A549 (cell line): ENCODE measurements around the gene CCR3. TPM values are rescaled to one million over a fixed set of nuclear protein-coding genes. Genes with fewer than 3 reads are reported as not detected.

Experiments
- ATAC-seq, 2 experiments: fragments of 200-7000 bp in 1 of 2; fragments of >200 bp in 1 of 2; cut with Nextera tagmentation in 1 of 2; cut with Tn5 transposase in 1 of 2; 3 replicates each; pipeline versions ENCODE4 v1.8.0 to v1.9.1; 2018 to 2020; ENCODE audit warnings: mild to moderate bottlenecking in 1 of 2, moderate library complexity in 1 of 2
- CTCF ChIA-PET: fragments of 300-600 bp; sonication (Branson Sonifier 250); formaldehyde crosslinking; extraction: SDS; loops from one replicate; lab custom pipeline; 2021; ENCODE audit warnings: antibody characterized with exemption, inconsistent platforms; lab: Yijun Ruan, JAX
- POLR2A ChIA-PET: fragments of 350-600 bp; formaldehyde crosslinking; extraction: SDS; loops from one replicate; lab custom pipeline; 2021; ENCODE audit warnings: antibody characterized with exemption, inconsistent platforms; lab: Yijun Ruan, JAX
- DNase-seq, 2 experiments: peaks; one replicate each; pipeline versions ENCODE4 v3.0.0 to v3.0.0-alpha.2; 2011 to 2016; ENCODE audit warnings: low read depth in 1 of 2, low spot score in 1 of 2
- FAIRE-seq: peaks from 2 replicates; lab custom pipeline; 2011; peaks lifted over from hg19 to GRCh38; lab: Jason Lieb, UNC
- H3K27ac ChIP-seq, 2 experiments: fragments of >200 bp; sonication (Bioruptor Twin); formaldehyde crosslinking; 3 replicates each; pipeline ENCODE4 v1.5.1; 2016 to 2017
- H3K4me1 ChIP-seq: fragments of >200 bp; sonication (Bioruptor Twin); formaldehyde crosslinking; 3 replicates; pipeline ENCODE4 v1.6.1; 2016
- H3K4me2 ChIP-seq: fragments of >200 bp; sonication (Bioruptor Twin); formaldehyde crosslinking; 3 replicates; pipeline ENCODE4 v1.6.1; 2016
- H3K4me3 ChIP-seq: fragments of >200 bp; sonication (Bioruptor Twin); formaldehyde crosslinking; 3 replicates; pipeline ENCODE4 v1.5.1; 2016
- H3K9me3 ChIP-seq: fragments of >200 bp; sonication (Bioruptor Twin); formaldehyde crosslinking; 3 replicates; pipeline ENCODE4 v1.6.1; 2016
- BHLHE40 ChIP-seq: IDR thresholded peaks from 2 replicates; pipeline ENCODE4 v1.6.1; 2012; ENCODE audit warnings: low read depth, low read length, inconsistent platforms
- CEBPB ChIP-seq, 2 experiments: fragments of >200 bp in 1 of 2; sonication (Bioruptor Twin) in 1 of 2; formaldehyde crosslinking in 1 of 2; IDR thresholded peaks; 2 replicates each; pipeline ENCODE4 v1.6.1; 2012 to 2016
- CHD2 ChIP-seq: fragments of 150-350 bp; IDR thresholded peaks from 2 replicates; pipeline ENCODE4 v1.6.1; 2014; ENCODE audit warnings: low read length; ENCODE audit not compliant: partially characterized antibody
- E2F6 ChIP-seq: IDR thresholded peaks from 2 replicates; pipeline ENCODE4 v1.6.1; 2012; ENCODE audit warnings: low read depth, borderline replicate concordance
- EP300 ChIP-seq, 2 experiments: fragments of >200 bp; sonication (Bioruptor Twin); formaldehyde crosslinking; IDR thresholded peaks; 2 replicates in 1 of 2; 3 replicates in 1 of 2; pipeline ENCODE4 v1.6.1; 2016 to 2017
- ESRRA ChIP-seq: fragments of 150-350 bp; IDR thresholded peaks from 2 replicates; pipeline ENCODE4 v1.6.1; 2014; ENCODE audit warnings: mild to moderate bottlenecking, low read length, borderline replicate concordance
- FOSL2 ChIP-seq, 2 experiments: fragments of 450-650 bp in 1 of 2; fragments of >200 bp in 1 of 2; sonication (Bioruptor Twin) in 1 of 2; formaldehyde crosslinking; IDR thresholded peaks; 2 replicates each; pipeline versions ENCODE4 v1.5.0 to v1.6.1; 2016 to 2020; ENCODE audit warnings: mild to moderate bottlenecking in 1 of 2, moderate library complexity in 1 of 2
- HEYL ChIP-seq: fragments of 250-450 bp; sonication (Bioruptor Pico); IDR thresholded peaks from 2 replicates; pipeline ENCODE4 v1.8.0; 2021; ENCODE audit warnings: mild to moderate bottlenecking, moderate library complexity
- HOXA7 ChIP-seq: fragments of 250-450 bp; sonication (Bioruptor Pico); IDR thresholded peaks from 2 replicates; pipeline ENCODE4 v1.5.0; 2020; ENCODE audit warnings: mild to moderate bottlenecking, moderate library complexity
- HOXB13 ChIP-seq: fragments of 250-450 bp; sonication (Bioruptor Pico); IDR thresholded peaks from 2 replicates; pipeline ENCODE4 v1.5.0; 2020; ENCODE audit warnings: low read depth, mild to moderate bottlenecking, moderate library complexity
- HOXB5 ChIP-seq: fragments of 250-450 bp; sonication (Bioruptor Pico); IDR thresholded peaks from 2 replicates; pipeline ENCODE4 v1.5.0; 2020; ENCODE audit warnings: mild to moderate bottlenecking, moderate library complexity
- JUNB ChIP-seq: fragments of >200 bp; sonication (Bioruptor Twin); formaldehyde crosslinking; IDR thresholded peaks from 2 replicates; pipeline ENCODE4 v1.6.1; 2016
- MAZ ChIP-seq: fragments of 150-350 bp; IDR thresholded peaks from 2 replicates; pipeline ENCODE4 v1.6.1; 2014; ENCODE audit warnings: antibody characterized with exemption, low read depth, low read length, borderline replicate concordance
- MYC ChIP-seq: IDR thresholded peaks from 2 replicates; pipeline ENCODE4 v1.6.1; 2012; ENCODE audit warnings: mild to moderate bottlenecking, inconsistent platforms, low read length, improper control_type of control experiment, borderline replicate concordance
- NFE2L2 ChIP-seq: fragments of 150-350 bp; conservative IDR thresholded peaks from 2 replicates; pipeline ENCODE4 v1.6.1; 2014; ENCODE audit warnings: low read length
- NPAS2 ChIP-seq: fragments of 250-450 bp; sonication (Bioruptor Pico); IDR thresholded peaks from 2 replicates; pipeline ENCODE4 v1.8.0; 2022; ENCODE audit warnings: mild to moderate bottlenecking, moderate library complexity, borderline replicate concordance
- NR3C1 ChIP-seq: fragments of >200 bp; sonication (Bioruptor Twin); formaldehyde crosslinking; IDR thresholded peaks from 3 replicates; pipeline ENCODE4 v1.6.1; 2017
- PBX3 ChIP-seq: IDR thresholded peaks from 2 replicates; pipeline ENCODE4 v1.6.1; 2012
- POLR2A ChIP-seq: IDR thresholded peaks from 2 replicates; pipeline ENCODE4 v1.6.1; 2012; ENCODE audit warnings: mild to moderate bottlenecking, low read length
- POLR2AphosphoS2 ChIP-seq: conservative IDR thresholded peaks from 2 replicates; pipeline ENCODE4 v1.6.1; 2012; ENCODE audit warnings: low read length, improper control_type of control experiment, inconsistent platforms
- RARB ChIP-seq: fragments of 250-450 bp; sonication (Bioruptor Pico); IDR thresholded peaks from 2 replicates; pipeline ENCODE4 v1.8.0; 2021; ENCODE audit warnings: mild to moderate bottlenecking, moderate library complexity
- RFX5 ChIP-seq: fragments of 450-650 bp; IDR thresholded peaks from 2 replicates; pipeline ENCODE4 v1.7.1; 2014; ENCODE audit warnings: antibody characterized with exemption, mild to moderate bottlenecking, moderate library complexity
- SMC3 ChIP-seq: fragments of >200 bp; sonication (Bioruptor Twin); formaldehyde crosslinking; IDR thresholded peaks from 3 replicates; pipeline ENCODE4 v1.6.1; 2018; ENCODE audit warnings: inconsistent platforms
- SREBF2 ChIP-seq: fragments of 450-650 bp; IDR thresholded peaks from 2 replicates; pipeline ENCODE4 v1.6.1; 2014; ENCODE audit warnings: mild to moderate bottlenecking, moderate library complexity
- TFCP2L1 ChIP-seq: fragments of 250-450 bp; sonication (Bioruptor Pico); IDR thresholded peaks from 2 replicates; pipeline ENCODE4 v1.5.0; 2021; ENCODE audit warnings: mild to moderate bottlenecking
- TP53 ChIP-seq: fragments of 250-450 bp; sonication (Bioruptor Pico); IDR thresholded peaks from 2 replicates; pipeline ENCODE4 v1.5.0; 2021; ENCODE audit warnings: mild to moderate bottlenecking, moderate library complexity
- WGBS: methylation state at CpG from one replicate; pipeline ENCODE4 v1.1.6; 2017; ENCODE audit errors: missing lambda C conversion rate; 5-methylcytosine and 5-hydroxymethylcytosine counted together
- polyA plus RNA-seq, 4 experiments: library from polyadenylated mRNA; depleted of rRNA in 3 of 4; stranded (reverse); fragments of >200 nt; fragmentation: RNase III in 1 of 4; extraction: RNeasy Plus Mini Kit Qiagen cat#74134 plus additional on column Dnase treatment in 1 of 4; gene quantifications; 2 replicates in 3 of 4; 3 replicates in 1 of 4; pipeline ENCODE4 v1.2.3, GENCODE V29; 2011 to 2017
- TF ChIP-seq, protein P1 (sequence below): IDR thresholded peaks from 2 replicates; pipeline ENCODE4 v1.6.1; 2012

CCR3 gene
- polyA plus RNA-seq, 2 of the 4 experiments (the other 2 are of a cell fraction), result not detected

DNA sequence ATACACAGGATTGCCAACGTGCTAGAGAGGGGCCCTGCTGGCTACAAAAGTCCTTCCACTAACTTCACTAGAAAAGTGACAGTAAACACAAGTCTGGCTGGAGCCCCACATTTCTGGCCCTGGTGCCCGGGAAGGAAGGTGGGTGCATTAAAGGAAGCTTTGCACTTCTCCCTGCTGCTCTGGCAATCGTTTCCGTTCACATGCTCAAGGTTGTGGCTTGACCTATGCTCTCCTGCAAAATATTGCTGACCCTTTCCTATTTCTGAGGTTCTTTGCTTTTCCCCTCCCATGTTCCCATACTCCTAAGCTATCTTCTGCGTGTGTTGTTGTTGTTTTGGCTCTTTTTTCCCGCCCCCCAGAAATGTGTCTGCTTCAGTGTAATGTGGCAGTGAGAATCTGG is 9.1 kb upstream of the CCR3 start:
- TF ChIP-seq HOXB5 (no peak), HOXB13 (CRISPR knock-in tag) (no peak), NR3C1 (no peak), TFCP2L1 (CRISPR knock-in tag) (no peak), MYC (no peak), RFX5 (no peak), NFE2L2 (no peak), SREBF2 (no peak), NPAS2 (no peak), POLR2A (no peak)
- TF ChIP-seq, protein P1, sequence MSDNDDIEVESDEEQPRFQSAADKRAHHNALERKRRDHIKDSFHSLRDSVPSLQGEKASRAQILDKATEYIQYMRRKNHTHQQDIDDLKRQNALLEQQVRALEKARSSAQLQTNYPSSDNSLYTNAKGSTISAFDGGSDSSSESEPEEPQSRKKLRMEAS, result no peak
- ChIA-PET POLR2A (no interaction called here), CTCF (interaction anchor here (1.6 kb wide), 1 partner anchor 18 kb away, joined by 3 read pairs; no protein-coding TSS in a partner anchor)
- Histone ChIP-seq H3K4me2 (no peak overlapping the region), H3K27ac (no peak overlapping the region), H3K4me3 (no peak overlapping the region), H3K4me1 (no peaks in the 10 kb centered on the region), H3K9me3 (no peaks in the 10 kb centered on the region)
- WGBS, result 28% methylated on average over 5 of the region's 6 CpGs
- DNase-seq (no peak), FAIRE-seq (no peak), ATAC-seq (no peak)

DNA sequence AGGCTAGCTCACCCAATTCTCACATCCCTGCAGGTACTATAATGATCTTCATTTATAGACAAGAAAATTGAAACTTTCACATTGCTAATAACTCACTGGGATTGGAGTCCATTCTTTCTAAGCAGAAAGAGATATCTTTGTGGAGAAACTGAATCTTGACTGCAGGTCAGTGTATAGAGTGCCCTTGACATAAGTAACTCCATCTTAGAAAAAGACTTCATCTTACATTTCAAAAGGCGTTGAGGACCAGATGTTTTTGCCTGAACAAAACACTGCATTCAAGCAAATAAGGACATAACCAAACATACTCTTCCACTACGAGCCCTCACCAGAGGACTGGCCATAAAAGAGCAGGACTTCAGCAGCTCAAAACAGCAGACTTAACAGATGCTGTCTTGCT is 6.8 kb upstream of the CCR3 start:
- H3K9me3 ChIP-seq, result no peaks in the 10 kb centered on the region

DNA sequence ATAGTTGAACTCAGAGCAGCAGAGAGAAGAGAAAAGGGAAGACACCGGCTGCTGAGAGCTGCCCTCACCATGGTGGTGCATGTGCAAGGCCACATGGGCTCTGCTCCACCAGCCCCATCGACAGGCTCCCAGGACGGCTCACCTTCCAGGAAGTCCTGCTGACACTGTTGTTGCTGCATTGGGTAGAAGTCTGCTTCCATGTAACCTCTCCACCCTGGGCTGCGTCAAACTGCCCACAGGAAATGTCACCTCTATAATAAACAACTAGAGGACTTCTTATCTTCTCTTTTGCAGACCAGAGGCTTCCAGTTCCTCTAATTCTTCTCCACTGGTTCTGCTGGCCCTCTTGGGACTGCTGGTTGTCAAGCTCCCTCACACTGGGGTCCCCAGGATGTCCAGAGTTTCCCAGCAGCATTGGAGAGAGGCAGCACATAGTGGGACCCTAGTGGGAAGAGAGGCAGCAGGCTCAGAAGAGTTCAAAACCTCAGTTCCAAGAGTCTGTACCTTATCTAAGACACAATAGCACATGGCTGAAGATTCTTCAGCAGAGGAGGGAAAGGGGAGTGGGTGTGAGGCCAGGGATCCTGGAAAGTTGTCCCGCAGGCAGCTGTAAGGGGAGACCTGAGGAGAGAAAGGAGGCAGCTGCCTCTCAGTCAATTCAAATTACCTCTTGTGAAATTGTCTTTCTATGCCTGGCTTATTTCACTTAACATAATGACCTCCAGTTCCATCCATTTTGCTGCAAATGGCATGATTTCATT is 5.8 kb upstream of the CCR3 start:
- Histone ChIP-seq H3K4me3 (no peak overlapping the region), H3K9me3 (no peaks in the 10 kb centered on the region), H3K4me1 (no peaks in the 10 kb centered on the region), H3K4me2 (no peak overlapping the region), H3K27ac (no peak overlapping the region)
- ChIA-PET CTCF (no interaction called here), POLR2A (no interaction called here)
- TF ChIP-seq HOXB13 (CRISPR knock-in tag) (no peak), TP53 (CRISPR knock-in tag) (no peak), EP300 (IDR thresholded peaks at IDR 0.05) (no peak), E2F6 (no peak)
- TF ChIP-seq, protein P1, result no peak
- DNase-seq (no peak), FAIRE-seq (no peak), ATAC-seq (no peak)
- 21% methylated on average over 5 of the region's 5 CpGs for WGBS

More for the DNA sequence above, 6.8 kb upstream of the CCR3 start:
- Histone ChIP-seq H3K4me3 (no peak overlapping the region), H3K4me2 (no peak overlapping the region), H3K27ac (no peak overlapping the region), H3K4me1 (no peaks in the 10 kb centered on the region)
- TF ChIP-seq POLR2AphosphoS2 (no peak), HOXA7 (CRISPR knock-in tag) (no peak), E2F6 (no peak), RARB (no peak)
- 0% methylated on average over 2 of the region's 2 CpGs for WGBS
- FAIRE-seq (no peak), DNase-seq (no peak), ATAC-seq (no peak)
- CTCF ChIA-PET, result interaction anchor here (0.6 kb wide), 1 partner anchor 886 kb away, joined by 4 read pairs; no protein-coding TSS in a partner anchor
- POLR2A ChIA-PET, result no interaction called here

DNA sequence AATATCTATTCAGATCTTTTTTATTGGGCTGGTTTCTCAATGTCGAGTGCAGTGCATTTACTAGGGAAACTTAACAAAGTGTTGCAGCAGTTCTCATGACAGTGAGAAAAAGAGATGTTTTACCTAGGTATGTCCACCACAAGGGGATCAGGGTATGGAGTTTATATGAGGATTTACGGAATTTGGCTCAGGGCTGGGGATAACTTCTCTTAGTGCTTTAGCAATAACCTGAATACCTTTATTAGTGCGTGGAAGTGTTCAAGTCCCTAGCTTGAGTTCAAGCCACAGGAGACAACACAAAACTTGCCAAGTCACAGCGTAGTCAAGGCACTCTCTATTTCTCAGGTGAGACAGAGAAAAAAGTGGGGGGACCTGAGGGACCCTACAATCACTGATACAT is 3.9 kb upstream of the CCR3 start:
- ChIA-PET CTCF (no interaction called here), POLR2A (no interaction called here)
- Histone ChIP-seq H3K4me3 (no peak overlapping the region), H3K9me3 (no peaks in the 10 kb centered on the region), H3K4me1 (no peaks in the 10 kb centered on the region), H3K4me2 (no peak overlapping the region), H3K27ac (no peak overlapping the region)
- WGBS, result 15% methylated on average over 4 of the region's 4 CpGs
- ATAC-seq (no peak), FAIRE-seq (no peak), DNase-seq (no peak)
- TF ChIP-seq ESRRA, result no peak
- no peak for TF ChIP-seq MAZ
- no peak for TF ChIP-seq HOXB13 (CRISPR knock-in tag)
- no peak for TF ChIP-seq JUNB
- no peak for TF ChIP-seq HEYL
- TF ChIP-seq POLR2A, result no peak
- no peak for TF ChIP-seq TP53 (CRISPR knock-in tag)
- TF ChIP-seq TFCP2L1 (CRISPR knock-in tag), result no peak
- no peak for TF ChIP-seq NFE2L2
- no peak for TF ChIP-seq PBX3
- TF ChIP-seq CHD2, result no peak
- TF ChIP-seq BHLHE40, result no peak
- no peak for TF ChIP-seq CEBPB (IDR thresholded peaks at IDR 0.05)
- no peak for TF ChIP-seq RFX5
- no peak for TF ChIP-seq SMC3
- no peak for TF ChIP-seq HOXB5
- TF ChIP-seq FOSL2 (IDR thresholded peaks at IDR 0.05), result no peak
- no peak for TF ChIP-seq FOSL2 (CRISPR knock-in tag; IDR thresholded peaks at IDR 0.05)
- TF ChIP-seq E2F6, result no peak
